ENCODE results near the gene VNN1. TPM values are rescaled to one million over a fixed set of nuclear protein-coding genes. Genes with fewer than 3 reads are reported as not detected.
"Not testable (repeated sequence)": the region's sequence is repeated elsewhere in the genome, so short reads cannot be mapped to it uniquely, and the experiment has no call there.

VNN1 gene
- total RNA-seq, 1 donor from 2014 or later = not detected

DNA sequence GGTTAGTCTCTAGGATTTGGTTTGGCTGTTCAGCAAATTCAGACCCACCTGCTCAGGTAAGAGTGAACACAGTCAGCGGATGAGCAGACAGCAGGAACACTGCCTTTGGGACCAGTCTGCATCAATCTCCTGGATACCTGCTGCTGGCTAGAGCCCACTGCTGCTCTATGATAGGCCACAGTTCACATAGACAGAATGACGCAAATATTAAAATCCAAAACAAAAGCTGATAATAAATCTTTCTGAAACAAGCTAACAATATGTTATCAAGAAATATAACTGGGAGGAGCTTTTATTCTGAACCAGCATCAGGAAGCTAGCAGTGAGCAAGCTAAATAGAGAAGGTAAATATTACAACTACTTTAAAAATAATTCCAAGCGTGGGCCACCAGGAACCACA is 54.8 kb downstream of the VNN1 start, which contains the start of gene TAAR1:
Gene TAAR1 (minus strand): TSS at position 101 of the 400 bp plus-strand sequence. CDS start 13,179 bp downstream, outside the sequence.
- no peaks in the 10 kb centered on the region for H3K36me3 ChIP-seq (ENCODE audit: control insufficient read depth, insufficient read depth, low read length)
- FAIRE-seq = no peak
- TF ChIP-seq CTCF (IDR thresholded peaks at IDR 0.05; ENCODE audit: insufficient read depth, low read length, severe bottlenecking) = no peak
- H3K27me3 ChIP-seq (ENCODE audit: control insufficient read depth, insufficient read depth, low read length) = no peaks in the 10 kb centered on the region
- H3K4me3 ChIP-seq (ENCODE audit: low read depth, low read length) = no peak within 1 kb of the TSS
- no peak for DNase-seq (ENCODE audit: low read depth)

- no peak overlapping the region for H3K4me3 ChIP-seq (ENCODE audit: low read depth, low read length)
- no peaks in the 10 kb centered on the region for H3K36me3 ChIP-seq (ENCODE audit: control insufficient read depth, insufficient read depth, low read length)
- no peak for FAIRE-seq
- no peak for TF ChIP-seq CTCF (IDR thresholded peaks at IDR 0.05; ENCODE audit: insufficient read depth, low read length, severe bottlenecking)
- H3K27me3 ChIP-seq (ENCODE audit: control insufficient read depth, insufficient read depth, low read length) = no peaks in the 10 kb centered on the region
- peak; percentile 70 for DNase-seq (ENCODE audit: low read depth)
These were observed 62.8 kb downstream of the VNN1 start for GRCh38 chr6:132651062-132651461.

DNA sequence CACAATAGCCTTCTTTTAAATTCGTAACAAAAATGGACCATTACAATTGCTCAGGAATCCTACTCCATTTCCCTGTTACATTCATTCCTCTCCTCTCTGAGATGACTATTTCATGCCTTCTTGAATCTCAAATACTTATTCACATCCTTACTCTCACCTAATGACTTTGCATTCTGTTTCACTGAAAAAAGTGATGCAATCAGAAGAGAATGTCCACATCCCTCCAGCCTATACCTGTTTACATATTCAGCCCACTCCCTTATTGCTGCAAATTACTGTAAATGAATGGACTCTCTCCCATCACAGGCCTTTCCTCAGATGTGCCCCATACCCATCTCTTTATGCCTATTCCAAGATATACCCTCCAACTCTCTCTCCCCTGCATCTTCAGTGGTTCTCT is 63.4 kb downstream of the VNN1 start:
- H3K4me3 ChIP-seq (ENCODE audit: low read depth, low read length) = no peak overlapping the region
- DNase-seq (ENCODE audit: low read depth) = peak; percentile 90

DNA sequence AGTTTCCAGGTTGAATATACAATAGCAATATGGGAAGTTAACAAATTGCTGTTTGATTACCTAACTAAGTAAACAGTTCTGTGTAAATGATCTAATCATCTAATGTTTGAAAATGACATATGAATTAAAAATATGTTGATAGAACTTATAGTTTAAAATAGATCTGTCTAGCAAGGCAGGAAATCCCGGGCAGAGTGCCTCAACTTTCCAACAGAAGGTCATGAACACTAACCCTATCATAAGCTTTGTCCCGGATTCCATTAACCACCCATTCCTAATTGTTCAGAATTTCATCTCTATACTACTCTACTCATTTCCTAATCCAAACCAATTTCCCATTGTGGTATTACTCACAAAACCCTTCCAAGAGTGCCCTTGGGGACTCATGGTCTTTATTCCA is 65.0 kb downstream of the VNN1 start:
- FAIRE-seq (no peak), DNase-seq (ENCODE audit: low read depth) (peak; percentile 41)
- TF ChIP-seq CTCF (IDR thresholded peaks at IDR 0.05; ENCODE audit: insufficient read depth, low read length, severe bottlenecking) = no peak
- Histone ChIP-seq H3K4me3 (ENCODE audit: low read depth, low read length) (no peak overlapping the region), H3K27me3 (ENCODE audit: control insufficient read depth, insufficient read depth, low read length) (no peaks in the 10 kb centered on the region), H3K36me3 (ENCODE audit: control insufficient read depth, insufficient read depth, low read length) (no peaks in the 10 kb centered on the region)

More for the DNA sequence above, 63.4 kb downstream of the VNN1 start:
- TF ChIP-seq CTCF (IDR thresholded peaks at IDR 0.05; ENCODE audit: insufficient read depth, low read length, severe bottlenecking) = no peak
- Histone ChIP-seq H3K36me3 (ENCODE audit: control insufficient read depth, insufficient read depth, low read length) (no peaks in the 10 kb centered on the region), H3K27me3 (ENCODE audit: control insufficient read depth, insufficient read depth, low read length) (no peaks in the 10 kb centered on the region)
- no peak for FAIRE-seq

GRCh38 chr6:132648356-132648755 is 65.5 kb downstream of the VNN1 start:
- DNase-seq (ENCODE audit: low read depth) = peak; percentile 87
- no peak for FAIRE-seq
- no peak for TF ChIP-seq CTCF (IDR thresholded peaks at IDR 0.05; ENCODE audit: insufficient read depth, low read length, severe bottlenecking)
- Histone ChIP-seq H3K4me3 (ENCODE audit: low read depth, low read length) (no peak overlapping the region), H3K27me3 (ENCODE audit: control insufficient read depth, insufficient read depth, low read length) (no peaks in the 10 kb centered on the region), H3K36me3 (ENCODE audit: control insufficient read depth, insufficient read depth, low read length) (no peaks in the 10 kb centered on the region)

GRCh38 chr6:132643547-132643946 is 70.3 kb downstream of the VNN1 start:
- no peak for FAIRE-seq
- no peaks in the 10 kb centered on the region for H3K36me3 ChIP-seq (ENCODE audit: control insufficient read depth, insufficient read depth, low read length)
- no peak for DNase-seq (ENCODE audit: low read depth)
- TF ChIP-seq CTCF (IDR thresholded peaks at IDR 0.05; ENCODE audit: insufficient read depth, low read length, severe bottlenecking) = no peak
- H3K27me3 ChIP-seq (ENCODE audit: control insufficient read depth, insufficient read depth, low read length) = no peaks in the 10 kb centered on the region
- no peak overlapping the region for H3K4me3 ChIP-seq (ENCODE audit: low read depth, low read length)

DNA sequence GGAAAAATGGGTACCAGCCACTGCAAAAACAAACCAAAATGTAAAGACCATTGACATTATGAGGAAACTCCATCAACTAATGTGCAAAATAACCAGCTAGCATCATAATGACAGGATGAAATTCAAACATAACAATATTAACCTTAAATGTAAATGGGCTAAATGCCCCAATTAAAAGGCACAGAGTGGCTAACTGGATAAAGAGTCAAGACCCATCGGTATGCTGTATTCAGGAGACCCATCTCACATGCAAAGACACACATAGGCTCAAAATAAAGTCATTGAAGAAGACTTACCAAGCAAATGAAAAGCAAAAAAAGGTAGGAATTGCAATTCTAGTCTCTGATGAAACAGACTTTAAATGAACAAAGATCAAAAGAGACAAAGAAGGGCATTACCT is 76.7 kb downstream of the VNN1 start:
- not testable (repeated sequence) for H3K36me3 ChIP-seq (ENCODE audit: control insufficient read depth, insufficient read depth, low read length); FAIRE-seq; H3K4me3 ChIP-seq (ENCODE audit: low read depth, low read length); H3K27me3 ChIP-seq (ENCODE audit: control insufficient read depth, insufficient read depth, low read length); DNase-seq (ENCODE audit: low read depth)

GRCh38 chr6:132635906-132636305 is 77.9 kb downstream of the VNN1 start:
- H3K4me3 ChIP-seq (ENCODE audit: low read depth, low read length); H3K36me3 ChIP-seq (ENCODE audit: control insufficient read depth, insufficient read depth, low read length); DNase-seq (ENCODE audit: low read depth); H3K27me3 ChIP-seq (ENCODE audit: control insufficient read depth, insufficient read depth, low read length); FAIRE-seq: not testable (repeated sequence)

DNA sequence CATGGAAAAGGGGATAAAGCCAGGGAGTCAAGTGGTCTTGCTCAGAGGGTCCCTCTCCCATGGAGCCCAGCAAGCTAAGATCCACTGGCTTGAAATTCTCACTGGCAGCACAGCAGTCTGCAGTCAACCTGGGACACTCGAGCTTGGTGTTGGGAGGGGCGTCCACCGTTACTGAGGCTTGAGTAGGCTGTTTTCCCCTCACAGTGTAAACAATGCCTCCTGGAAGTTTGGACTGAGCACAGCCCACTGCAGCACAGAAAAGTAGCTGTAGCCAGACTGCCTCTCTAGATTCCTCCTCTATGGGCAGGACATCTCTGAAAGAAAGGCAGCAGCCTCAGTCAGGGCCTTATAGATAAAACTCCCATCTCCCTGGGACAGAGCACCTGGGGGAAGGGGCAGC is 78.6 kb downstream of the VNN1 start:
- FAIRE-seq; DNase-seq (ENCODE audit: low read depth); H3K27me3 ChIP-seq (ENCODE audit: control insufficient read depth, insufficient read depth, low read length); H3K4me3 ChIP-seq (ENCODE audit: low read depth, low read length); H3K36me3 ChIP-seq (ENCODE audit: control insufficient read depth, insufficient read depth, low read length): not testable (repeated sequence)

All from bronchial epithelial cell (primary cell).